NCI-H446 treated with DMSO at 0.1 percent for 48 hours (cell line): ENCODE measurements around the gene GALNT2.

Experiments used
- DNase-seq: peaks from one replicate; lab custom pipeline; 2025; lab: John Stamatoyannopoulos, UW

Gene GALNT2

GRCh38 chr1:230186874-230187273 is 119.8 kb downstream of the GALNT2 start:
- DNase-seq: no peak

- DNase-seq: no peak
These were observed 120.3 kb downstream of the GALNT2 start for GRCh38 chr1:230187290-230187689.

- no peak for DNase-seq
These were observed 121.8 kb downstream of the GALNT2 start for GRCh38 chr1:230188826-230189225.

GRCh38 chr1:230189341-230189740 is 122.3 kb downstream of the GALNT2 start:
- DNase-seq: no peak

GRCh38 chr1:230189824-230190223 is 122.8 kb downstream of the GALNT2 start:
- DNase-seq: no peak

- no peak for DNase-seq
These were observed 124.2 kb downstream of the GALNT2 start for GRCh38 chr1:230191079-230191804.

GRCh38 chr1:230191855-230192254 is 124.8 kb downstream of the GALNT2 start:
- DNase-seq: no peak

GRCh38 chr1:230194525-230194924 is 127.5 kb downstream of the GALNT2 start:
- no peak for DNase-seq

- no peak for DNase-seq
These were observed 128.2 kb downstream of the GALNT2 start for GRCh38 chr1:230195199-230195598.

- no peak for DNase-seq
These were observed 129.0 kb downstream of the GALNT2 start for GRCh38 chr1:230196077-230196476.

GRCh38 chr1:230197644-230198567 is 130.9 kb downstream of the GALNT2 start:
- DNase-seq: no peak

- DNase-seq: no peak
These were observed 132.0 kb downstream of the GALNT2 start for GRCh38 chr1:230199034-230199433.

- DNase-seq: no peak
These were observed 132.5 kb downstream of the GALNT2 start for GRCh38 chr1:230199554-230199953.

- DNase-seq: no peak
These were observed 133.2 kb downstream of the GALNT2 start for GRCh38 chr1:230200276-230200675.

- DNase-seq: no peak
These were observed 134.4 kb downstream of the GALNT2 start for GRCh38 chr1:230201445-230201844.

- no peak for DNase-seq
These were observed 137.8 kb downstream of the GALNT2 start for GRCh38 chr1:230204842-230205241.

GRCh38 chr1:230205719-230206198 is 138.7 kb downstream of the GALNT2 start:
- DNase-seq: no peak

- no peak for DNase-seq
These were observed 139.2 kb downstream of the GALNT2 start for GRCh38 chr1:230206207-230206606.

GRCh38 chr1:230206976-230207375 is 139.9 kb downstream of the GALNT2 start:
- DNase-seq: no peak

GRCh38 chr1:230207598-230207997 is 140.6 kb downstream of the GALNT2 start:
- DNase-seq: no peak

GRCh38 chr1:230208619-230209261 is 141.7 kb downstream of the GALNT2 start:
- DNase-seq: no peak

- no peak for DNase-seq
These were observed 143.4 kb downstream of the GALNT2 start for GRCh38 chr1:230210326-230210980.
